Ovary (tissue), 9 donors: Measurements from ENCODE around the gene TAB3. TPM values are rescaled to one million over a fixed set of nuclear protein-coding genes. Genes with fewer than 3 reads are reported as not detected.

ENCODE experiments used
- DNase-seq, 5 donors: peaks; one replicate each; pipeline ENCODE4 v3.0.0-alpha.2; 2019 to 2020
- H3K27ac ChIP-seq, 2 donors: fragments of 200-600 bp; one replicate each; pipeline versions ENCODE4 v1.5.1 to v1.8.0; 2019 to 2022
- H3K27me3 ChIP-seq: fragments of 200-600 bp; one replicate; pipeline ENCODE4 v1.8.0; 2022
- H3K36me3 ChIP-seq: fragments of 200-600 bp; sonication (generic); one replicate; pipeline ENCODE4 v1.5.1; 2019
- H3K4me1 ChIP-seq: one replicate; pipeline ENCODE4 v1.8.1; 2013; ENCODE audit warnings: mild to moderate bottlenecking, moderate library complexity; ENCODE audit not compliant: insufficient read depth
- H3K4me3 ChIP-seq: fragments of 200-600 bp; sonication (generic); one replicate; pipeline ENCODE4 v1.5.1; 2017
- H3K9me3 ChIP-seq, 2 donors: fragments of 200-600 bp in 1 of 2; sonication (generic) in 1 of 2; one replicate each; pipeline versions ENCODE4 v1.5.1 to v1.8.1; 2013 to 2019; ENCODE audit warnings: mild to moderate bottlenecking in 1 of 2, moderate library complexity in 1 of 2
- CTCF ChIP-seq, 3 donors: fragments of 450-650 bp in 2 of 3; fragments of 200-600 bp in 1 of 3; IDR thresholded peaks; one replicate each; pipeline versions ENCODE4 v1.5.1 to v1.8.0; 2016 to 2022; ENCODE audit warnings: antibody characterized with exemption in 3 of 3, mild to moderate bottlenecking in 1 of 3
- EP300 ChIP-seq: sonication (generic); formaldehyde crosslinking; IDR thresholded peaks from one replicate; pipeline ENCODE4 v1.6.1; 2017; ENCODE audit warnings: antibody characterized with exemption
- POLR2A ChIP-seq: fragments of 450-650 bp; IDR thresholded peaks from one replicate; pipeline ENCODE4 v1.6.1; 2017; ENCODE audit warnings: antibody characterized with exemption, mild to moderate bottlenecking, moderate library complexity
- WGBS, 3 donors: extraction: QIAGEN DNeasy Blood & Tissue Kit in 1 of 3; methylation state at CpG; one replicate each; pipeline versions ENCODE4 v1.1.5 to v1.1.7; 2013 to 2017; 5-methylcytosine and 5-hydroxymethylcytosine counted together
- intact Hi-C, 4 donors: fragments of 100-400 bp; cut with DNase I; formaldehyde crosslinking; loops; one replicate each; pipeline versions ENCODE4 v1.11.0 to v1.15.1; 2022 to 2023
- polyA plus RNA-seq, 2 donors: library from polyadenylated mRNA; stranded (reverse); fragments of 200-250 nt in 1 of 2; fragments of 350-450 nt in 1 of 2; fragmentation: Illumina TruSeq in 1 of 2; extraction: RNeasy Lipid Tissue Mini Kit (QIAGEN cat#74804) in 1 of 2; gene quantifications; one replicate each; pipeline ENCODE4 v1.2.3, GENCODE V29; 2013 to 2014
- total RNA-seq, 7 donors: library from RNA; depleted of rRNA in 2 of 7; stranded (reverse); fragments of >200 nt in 2 of 7; fragmentation: NEBNext Ultra II Directional in 3 of 7; extraction: Animal tissue kit (Norgen Biotek cat#: 25700) in 3 of 7; gene quantifications; one replicate each; pipeline versions ENCODE4 v1.1.0 to v1.2.4, GENCODE V29; 2016 to 2023
- donor health status: DM: no; HTN: no; CAD: no; lungs with moderate emphysema.
- donor health status: DM: no; HTN: no; CAD: no.
- donor health status: Bipolar disorder and iron deficiency.
- donor health status: DM: yes; HTN: yes; CAD: no.
- donor health status: DM: no; HTN: no; CAD: no.
- donor health status: DM: yes; HTN: yes; CAD: no.

Gene TAB3
- total and polyA plus RNA-seq, 9 donors, result 7.8 to 29.5 (median 21.0) TPM

GRCh38 chrX:30892591-30892990, 3.5 kb upstream of the TAB3 start:
- no peaks in the 10 kb centered on the region for H3K36me3 ChIP-seq
- H3K9me3 ChIP-seq, result no peaks in the 10 kb centered on the region
- intact Hi-C loops, result no loop called here
- WGBS, 3 donors, result 34 to 61% (median 43%) methylated on average over 1 of the region's 1 CpG
- TF ChIP-seq EP300, result no peak
- H3K4me3 ChIP-seq, result no peak overlapping the region
- no peak overlapping the region for H3K27ac ChIP-seq
- H3K4me1 ChIP-seq, result no peaks in the 10 kb centered on the region
- DNase-seq, result no peak
- H3K27me3 ChIP-seq, result no peaks in the 10 kb centered on the region

GRCh38 chrX:30888526-30889146, 418 bp downstream of the TAB3 start:
- Histone ChIP-seq H3K36me3 (no peaks in the 10 kb centered on the region), H3K27me3 (no peaks in the 10 kb centered on the region), H3K27ac (peak overlapping the region; percentile 70 to 87), H3K4me1 (no peaks in the 10 kb centered on the region), H3K9me3 (no peaks in the 10 kb centered on the region), H3K4me3 (peak overlapping the region; percentile 80)
- TF ChIP-seq EP300 (no peak), POLR2A (no peak), CTCF (IDR thresholded peaks at IDR 0.05) (no peak)
- 25 to 30% (median 27%) methylated on average over 19 to 45 of the region's 45 CpGs for WGBS, 3 donors
- peak in 2 of 5 donors; percentile 20 to 21 for DNase-seq
- intact Hi-C loops, result no loop called here

GRCh38 chrX:30887721-30888120, 1.3 kb downstream of the TAB3 start:
- Histone ChIP-seq H3K4me1 (no peaks in the 10 kb centered on the region), H3K4me3 (peak overlapping the region; percentile 80), H3K27me3 (no peaks in the 10 kb centered on the region), H3K36me3 (no peaks in the 10 kb centered on the region), H3K27ac (no peak overlapping the region), H3K9me3 (no peaks in the 10 kb centered on the region)
- TF ChIP-seq EP300 (no peak), CTCF (IDR thresholded peaks at IDR 0.05) (no peak), POLR2A (no peak)
- intact Hi-C loops, result no loop called here
- DNase-seq, result no peak
- WGBS, 3 donors, result 60 to 62% (median 62%) methylated on average over 4 of the region's 4 CpGs

- Histone ChIP-seq H3K27ac (no peak overlapping the region), H3K9me3 (no peaks in the 10 kb centered on the region), H3K4me3 (no peak overlapping the region), H3K36me3 (no peaks in the 10 kb centered on the region), H3K4me1 (no peaks in the 10 kb centered on the region), H3K27me3 (no peaks in the 10 kb centered on the region)
- intact Hi-C loops, result no loop called here
- WGBS, 3 donors, result 80 to 85% (median 83%) methylated on average over 5 of the region's 5 CpGs
- TF ChIP-seq EP300 (no peak), CTCF (IDR thresholded peaks at IDR 0.05) (no peak), POLR2A (no peak)
- no peak for DNase-seq
These were observed 1.8 kb downstream of the TAB3 start for GRCh38 chrX:30887288-30887687.

GRCh38 chrX:30885136-30885535, 3.9 kb downstream of the TAB3 start:
- Histone ChIP-seq H3K27me3 (no peaks in the 10 kb centered on the region), H3K4me1 (no peaks in the 10 kb centered on the region), H3K9me3 (no peaks in the 10 kb centered on the region), H3K27ac (no peak overlapping the region), H3K36me3 (no peaks in the 10 kb centered on the region), H3K4me3 (no peak overlapping the region)
- no peak for DNase-seq
- 67 to 75% (median 68%) methylated on average over 2 of the region's 2 CpGs for WGBS, 3 donors
- intact Hi-C loops, result no loop called here
- TF ChIP-seq EP300 (no peak), CTCF (IDR thresholded peaks at IDR 0.05) (no peak), POLR2A (no peak)
